Breast epithelium (tissue), 4 donors: ENCODE measurements around the gene DBH. TPM values are rescaled to one million over a fixed set of nuclear protein-coding genes. Genes with fewer than 3 reads are reported as not detected.

Experiments
- DNase-seq, 2 donors: peaks; one replicate each; pipeline ENCODE4 v3.0.0-alpha.2; 2019; ENCODE audit warnings: low spot score in 2 of 2
- H3K27ac ChIP-seq, 2 donors: fragments of 200-600 bp; sonication (generic) in 1 of 2; one replicate each; pipeline ENCODE4 v1.5.1; 2016 to 2019; ENCODE audit warnings: mild to moderate bottlenecking in 1 of 2
- H3K27me3 ChIP-seq, 2 donors: fragments of 200-600 bp; sonication (generic) in 1 of 2; one replicate each; pipeline versions ENCODE4 v1.5.1 to v1.6.0; 2017 to 2019; ENCODE audit warnings: control low read depth in 1 of 2, mild to moderate bottlenecking in 1 of 2
- H3K36me3 ChIP-seq: fragments of 200-600 bp; one replicate; pipeline ENCODE4 v1.5.1; 2019
- H3K4me1 ChIP-seq, 2 donors: fragments of 200-600 bp; sonication (generic); one replicate each; pipeline ENCODE4 v1.5.1; 2016 to 2019; ENCODE audit warnings: control low read depth in 1 of 2
- H3K4me3 ChIP-seq, 3 donors: fragments of 200-600 bp; sonication (generic); 1 replicate in 2 of 3; 2 replicates in 1 of 3; pipeline ENCODE4 v1.5.1; 2016 to 2019; ENCODE audit warnings: mild to moderate bottlenecking in 3 of 3, moderate library complexity in 2 of 3
- H3K9me3 ChIP-seq, 2 donors: fragments of 200-600 bp; sonication (generic) in 1 of 2; one replicate each; pipeline ENCODE4 v1.5.1; 2016 to 2019; ENCODE audit warnings: control low read depth in 1 of 2
- CTCF ChIP-seq, 3 donors: fragments of 450-650 bp; IDR thresholded peaks; one replicate each; pipeline ENCODE4 v1.5.1; 2016 to 2017; ENCODE audit warnings: antibody characterized with exemption in 3 of 3, mild to moderate bottlenecking in 3 of 3, moderate library complexity in 3 of 3
- POLR2A ChIP-seq: fragments of 450-650 bp; IDR thresholded peaks from one replicate; pipeline ENCODE4 v1.6.1; 2016; ENCODE audit warnings: antibody characterized with exemption, mild to moderate bottlenecking, moderate library complexity
- POLR2AphosphoS5 ChIP-seq, 3 donors: sonication (generic); formaldehyde crosslinking; IDR thresholded peaks; one replicate each; pipeline ENCODE4 v1.6.1; 2017; ENCODE audit warnings: antibody characterized with exemption in 3 of 3
- intact Hi-C: fragments of 100-400 bp; cut with DNase I; formaldehyde crosslinking; loops from one replicate; pipeline ENCODE4 v1.15.1; 2023; ENCODE audit warnings: low total_unique reads
- total RNA-seq, 3 donors: library from RNA; depleted of rRNA; stranded (reverse); fragments of >200 nt; gene quantifications; one replicate each; pipeline ENCODE4 v1.1.0, GENCODE V29; 2016

The DBH gene
- total RNA-seq, 3 donors from 2014 or later: not detected

- Histone ChIP-seq H3K36me3 (no peaks in the 10 kb centered on the region), H3K27ac (no peak overlapping the region), H3K27me3 (peaks cover 0 to 22% of the 10 kb centered on the region in 2 donors), H3K9me3 (no peaks in the 10 kb centered on the region), H3K4me1 (no peaks in the 10 kb centered on the region), H3K4me3 (no peak overlapping the region)
- no peak for DNase-seq
- TF ChIP-seq CTCF (IDR thresholded peaks at IDR 0.05) (no peak), POLR2A (no peak), POLR2AphosphoS5 (IDR thresholded peaks at IDR 0.05) (no peak)
- intact Hi-C loops: no loop called here
Observed at GRCh38 chr9:133664173-133665050, 28.2 kb downstream of the DBH start.

- intact Hi-C loops: no loop called here
- H3K4me1 ChIP-seq: no peaks in the 10 kb centered on the region
- H3K4me3 ChIP-seq: no peak overlapping the region
- H3K9me3 ChIP-seq: no peaks in the 10 kb centered on the region
- peaks cover 0 to 19% of the 10 kb centered on the region in 2 donors for H3K27me3 ChIP-seq
- no peak for DNase-seq
- H3K27ac ChIP-seq: no peak overlapping the region
- TF ChIP-seq POLR2AphosphoS5 (IDR thresholded peaks at IDR 0.05) (no peak), POLR2A (no peak), CTCF (IDR thresholded peaks at IDR 0.05) (no peak)
- H3K36me3 ChIP-seq: no peaks in the 10 kb centered on the region
Observed at GRCh38 chr9:133665096-133665495, 28.9 kb downstream of the DBH start.

GRCh38 chr9:133665535-133665934, 29.4 kb downstream of the DBH start:
- Histone ChIP-seq H3K9me3 (no peaks in the 10 kb centered on the region), H3K27me3 (peaks cover 0 to 16% of the 10 kb centered on the region in 2 donors)
- intact Hi-C loops: no loop called here

GRCh38 chr9:133666387-133666786, 30.2 kb downstream of the DBH start:
- H3K36me3 ChIP-seq: no peaks in the 10 kb centered on the region
- intact Hi-C loops: no loop called here
- no peak for DNase-seq
- H3K4me3 ChIP-seq: no peak overlapping the region
- peaks cover 0 to 14% of the 10 kb centered on the region in 2 donors for H3K27me3 ChIP-seq
- H3K9me3 ChIP-seq: no peaks in the 10 kb centered on the region
- H3K27ac ChIP-seq: no peak overlapping the region
- TF ChIP-seq POLR2AphosphoS5 (IDR thresholded peaks at IDR 0.05): no peak
- no peaks in the 10 kb centered on the region for H3K4me1 ChIP-seq

More at GRCh38 chr9:133665535-133665934, 29.4 kb downstream of the DBH start:
- H3K4me3 ChIP-seq: no peak overlapping the region
- no peak for TF ChIP-seq CTCF (IDR thresholded peaks at IDR 0.05)
- no peak for TF ChIP-seq POLR2A
- TF ChIP-seq POLR2AphosphoS5 (IDR thresholded peaks at IDR 0.05): no peak
- no peak for DNase-seq
- no peak overlapping the region for H3K27ac ChIP-seq
- H3K36me3 ChIP-seq: no peaks in the 10 kb centered on the region
- H3K4me1 ChIP-seq: no peaks in the 10 kb centered on the region

GRCh38 chr9:133666845-133667244, 30.7 kb downstream of the DBH start:
- DNase-seq: no peak
- Histone ChIP-seq H3K4me3 (no peak overlapping the region), H3K9me3 (no peaks in the 10 kb centered on the region), H3K27me3 (peaks cover 0 to 11% of the 10 kb centered on the region in 2 donors), H3K36me3 (no peaks in the 10 kb centered on the region), H3K27ac (no peak overlapping the region), H3K4me1 (no peaks in the 10 kb centered on the region)
- TF ChIP-seq POLR2AphosphoS5 (IDR thresholded peaks at IDR 0.05): no peak
- no peak for TF ChIP-seq CTCF (IDR thresholded peaks at IDR 0.05)
- no peak for TF ChIP-seq POLR2A
- intact Hi-C loops: no loop called here
